Hematopoietic multipotent progenitor cell treated with erythropoietin and hydrocortisone succinate and interleukin-3 and kit ligand, for 6 days (in vitro differentiated cells): ENCODE results near the gene CFAP74.
"Not testable (repeated sequence)": the region's sequence is repeated elsewhere in the genome, so short reads cannot be mapped to it uniquely, and the experiment has no call there.

Experiments
- DNase-seq: peaks from one replicate; pipeline ENCODE4 v3.0.0-alpha.2; 2015

Gene CFAP74

GRCh38 chr1:1946540-1946939 lies 57.0 kb downstream of the CFAP74 start:
- DNase-seq, result no peak

DNA sequence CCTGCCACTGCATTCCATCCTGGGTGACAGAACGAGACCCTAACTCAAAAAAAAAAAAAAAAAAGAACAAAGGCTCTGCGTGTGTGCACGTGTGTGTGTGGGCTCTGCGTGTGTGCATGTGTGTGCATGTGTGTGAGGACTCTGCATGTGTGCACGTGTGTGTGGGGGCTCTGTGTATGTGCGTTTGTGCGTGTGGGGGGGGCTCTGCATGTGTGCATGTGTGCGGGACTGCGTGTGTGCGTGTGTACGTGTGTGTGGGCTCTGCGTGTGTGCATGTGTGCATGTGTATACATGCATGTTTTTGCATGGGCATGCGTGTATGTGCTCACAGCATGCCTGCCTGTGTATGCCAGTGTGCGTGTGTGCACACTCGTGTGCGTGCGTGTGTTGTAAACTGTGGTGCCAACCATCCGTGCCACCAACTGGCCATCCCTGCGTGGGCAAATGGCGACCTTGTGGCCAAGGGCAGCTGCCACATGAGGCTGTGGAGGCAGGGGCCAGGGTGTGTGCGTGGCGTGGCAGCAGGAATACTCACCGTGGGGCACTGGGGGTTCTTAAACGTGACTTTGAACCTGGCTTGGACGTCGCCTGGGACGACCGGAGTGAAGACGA lies 57.7 kb downstream of the CFAP74 start:
- DNase-seq, result no peak

DNA sequence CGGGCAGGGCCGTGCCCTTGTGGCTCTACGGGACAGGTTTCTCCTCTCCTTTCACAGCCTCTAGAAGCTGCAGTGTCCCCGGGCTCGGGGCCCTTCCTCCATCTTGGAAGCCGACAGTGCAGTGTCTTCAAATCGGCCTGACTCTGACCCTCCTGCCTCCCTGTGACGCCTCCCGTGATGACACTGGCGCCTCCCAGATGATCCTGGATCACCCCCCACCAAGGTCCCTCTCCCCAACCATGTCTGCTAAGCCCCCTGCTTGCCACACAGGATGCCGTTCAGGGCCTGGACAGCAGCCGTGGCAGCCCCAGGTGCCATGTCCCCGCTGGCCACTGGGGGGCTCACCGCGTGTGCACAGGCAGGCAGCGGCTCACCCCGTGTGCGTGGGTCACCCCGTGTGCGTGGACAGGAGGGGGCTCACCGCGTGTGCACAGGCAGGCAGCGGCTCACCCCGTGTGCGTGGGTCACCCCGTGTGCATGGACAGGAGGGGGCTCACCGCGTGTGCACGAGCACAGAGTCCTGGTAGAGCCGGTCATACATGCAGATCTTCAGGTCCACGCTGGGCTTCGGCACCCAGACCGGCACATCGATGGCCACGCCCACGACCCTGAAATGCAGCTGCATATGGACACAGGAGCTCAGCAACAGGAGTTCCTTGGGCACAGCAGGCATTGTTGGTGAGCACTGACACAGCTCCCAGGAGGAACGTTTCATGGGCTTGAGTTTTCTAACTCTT lies 59.6 kb downstream of the CFAP74 start:
- DNase-seq, result peak; percentile 51

DNA sequence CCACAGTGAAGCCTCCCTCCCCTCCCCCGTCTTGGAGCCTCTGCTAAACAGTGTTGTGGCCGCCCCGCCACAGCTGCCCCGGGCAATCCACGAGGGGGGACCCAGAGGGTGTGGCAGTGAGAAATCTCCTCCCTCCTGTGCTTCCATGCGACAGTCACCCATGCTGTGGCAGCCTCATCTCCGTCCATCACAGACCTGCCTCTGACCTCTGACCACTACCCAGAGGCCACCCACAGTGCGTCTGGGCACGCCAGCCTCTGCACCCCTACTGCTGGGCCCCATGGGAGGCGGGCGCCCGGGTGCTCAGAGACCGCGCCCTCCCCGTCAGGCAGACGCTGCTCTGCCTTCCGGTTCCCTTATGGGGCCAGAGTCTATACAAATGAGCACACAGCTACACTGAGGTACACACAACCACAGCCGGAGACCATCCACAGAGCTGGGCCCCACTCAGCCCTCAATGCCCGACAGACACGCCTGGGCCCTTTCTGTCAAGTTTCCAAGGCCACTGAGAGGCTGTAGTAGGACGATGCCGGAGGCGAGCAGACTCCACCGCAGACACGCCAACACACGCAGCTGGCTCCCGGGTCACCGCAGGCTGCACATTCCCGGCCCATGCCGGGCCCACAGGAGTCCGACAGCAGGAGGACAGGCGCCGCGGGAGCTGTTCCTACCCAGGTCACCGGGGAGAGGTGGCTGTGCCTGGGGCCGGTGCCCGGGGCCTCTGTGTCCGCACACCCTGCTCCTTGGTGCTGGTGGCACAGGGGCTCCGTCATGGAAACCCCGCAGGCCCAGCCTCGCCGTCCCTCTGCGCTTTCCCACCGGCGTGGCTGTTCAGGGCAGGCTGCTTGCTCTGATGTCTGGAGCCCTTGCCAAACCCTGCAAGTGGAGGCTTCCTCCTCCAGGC lies 60.6 kb downstream of the CFAP74 start:
- DNase-seq, result no peak

- no peak for DNase-seq
Observed at GRCh38 chr1:1941868-1942752, 61.5 kb downstream of the CFAP74 start.

- no peak for DNase-seq
Observed at GRCh38 chr1:1941211-1941841, 62.3 kb downstream of the CFAP74 start.

- DNase-seq, result no peak
Observed at GRCh38 chr1:1940123-1940425, 63.5 kb downstream of the CFAP74 start.

- no peak for DNase-seq
Observed at GRCh38 chr1:1939296-1940122, 64.1 kb downstream of the CFAP74 start.

GRCh38 chr1:1938613-1939295 lies 64.8 kb downstream of the CFAP74 start:
- DNase-seq, result no peak

DNA sequence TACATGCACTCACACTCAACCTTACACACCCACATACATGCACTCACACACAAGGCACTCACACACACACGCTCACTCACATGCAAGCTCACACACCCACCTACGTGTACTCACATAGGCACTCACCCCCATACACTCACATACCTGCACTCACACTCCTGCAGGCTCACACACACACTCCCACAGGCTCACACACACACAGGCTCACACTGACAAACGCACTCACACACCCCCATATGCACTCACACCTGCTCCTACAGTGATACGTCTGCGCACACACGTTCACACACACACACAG lies 65.4 kb downstream of the CFAP74 start:
- DNase-seq, result no peak

DNA sequence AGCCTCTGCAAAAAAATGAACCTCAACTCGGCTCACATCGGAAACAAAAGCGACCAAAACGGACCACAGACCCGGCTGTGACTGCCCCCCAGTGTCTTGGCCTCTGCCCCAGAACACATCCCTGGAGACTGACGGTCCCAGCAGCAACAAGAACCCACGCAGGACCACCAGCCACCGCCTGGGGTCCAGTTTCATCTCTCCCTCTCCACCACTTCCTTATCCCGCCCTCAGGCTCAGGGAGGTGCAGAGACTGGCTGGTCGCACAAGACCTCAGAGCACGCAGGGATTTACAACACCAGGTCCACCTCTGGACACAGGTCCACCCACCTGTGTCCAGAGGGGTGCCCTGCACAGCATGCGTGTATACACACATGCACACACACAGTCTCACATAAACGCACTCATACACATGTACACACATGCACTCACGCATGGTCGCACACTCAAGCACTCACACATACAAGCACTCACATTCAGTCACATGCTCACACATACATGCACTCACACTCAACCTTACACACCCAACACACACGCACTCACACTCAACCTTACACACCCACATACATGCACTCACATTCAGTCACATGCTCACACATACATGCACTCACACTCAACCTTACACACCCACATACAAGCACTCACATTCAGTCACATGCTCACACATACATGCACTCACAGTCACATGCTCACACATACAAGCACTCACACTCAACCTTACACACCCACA lies 65.9 kb downstream of the CFAP74 start:
- no peak for DNase-seq

GRCh38 chr1:1937061-1937460 lies 66.5 kb downstream of the CFAP74 start:
- no peak for DNase-seq

DNA sequence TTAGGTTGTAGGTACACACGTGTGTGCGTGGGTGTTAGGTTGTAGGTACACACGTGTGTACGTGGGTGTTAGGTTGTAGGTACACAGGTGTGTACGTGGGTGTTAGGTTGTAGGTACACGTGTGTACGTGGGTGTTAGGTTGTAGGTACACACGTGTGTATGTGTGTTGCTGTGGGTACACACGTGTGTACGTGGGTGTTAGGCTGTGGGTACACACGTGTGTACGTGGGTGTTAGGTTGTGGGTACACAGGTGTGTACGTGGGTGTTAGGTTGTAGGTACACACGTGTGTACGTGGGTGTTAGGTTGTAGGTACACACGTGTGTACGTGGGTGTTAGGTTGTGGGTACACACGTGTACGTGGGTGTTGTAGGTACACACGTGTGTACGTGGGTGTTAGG lies 68.7 kb downstream of the CFAP74 start:
- not testable (repeated sequence) for DNase-seq

- no peak for DNase-seq
Observed at GRCh38 chr1:1929639-1930545, 73.7 kb downstream of the CFAP74 start.

DNA sequence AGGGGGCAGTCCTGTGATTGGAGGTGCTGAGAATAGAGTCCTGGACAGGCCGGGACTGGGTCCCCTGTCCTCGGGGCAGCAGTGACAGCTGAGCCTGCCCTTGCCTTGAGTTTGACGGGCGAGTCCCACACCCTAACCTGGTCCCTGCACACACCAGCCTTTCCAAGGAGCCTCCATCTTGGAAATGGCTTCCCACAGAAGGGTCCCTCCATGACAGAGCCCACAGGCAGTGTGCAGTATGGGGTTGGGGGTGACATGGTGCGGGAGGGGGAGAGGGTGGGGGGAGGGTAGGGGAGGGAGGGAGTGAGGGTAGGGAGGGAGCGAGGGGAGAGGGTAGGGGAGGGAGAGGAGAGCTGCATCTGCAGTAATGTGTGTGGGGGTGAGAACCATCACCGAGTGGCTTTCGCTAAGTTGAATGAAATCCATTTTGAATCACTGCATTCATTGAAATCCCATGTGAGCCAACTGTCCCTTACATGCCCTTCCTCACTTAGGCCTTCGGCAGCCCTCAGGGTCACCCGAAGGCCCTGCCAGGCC lies 74.4 kb downstream of the CFAP74 start:
- DNase-seq, result no peak

DNA sequence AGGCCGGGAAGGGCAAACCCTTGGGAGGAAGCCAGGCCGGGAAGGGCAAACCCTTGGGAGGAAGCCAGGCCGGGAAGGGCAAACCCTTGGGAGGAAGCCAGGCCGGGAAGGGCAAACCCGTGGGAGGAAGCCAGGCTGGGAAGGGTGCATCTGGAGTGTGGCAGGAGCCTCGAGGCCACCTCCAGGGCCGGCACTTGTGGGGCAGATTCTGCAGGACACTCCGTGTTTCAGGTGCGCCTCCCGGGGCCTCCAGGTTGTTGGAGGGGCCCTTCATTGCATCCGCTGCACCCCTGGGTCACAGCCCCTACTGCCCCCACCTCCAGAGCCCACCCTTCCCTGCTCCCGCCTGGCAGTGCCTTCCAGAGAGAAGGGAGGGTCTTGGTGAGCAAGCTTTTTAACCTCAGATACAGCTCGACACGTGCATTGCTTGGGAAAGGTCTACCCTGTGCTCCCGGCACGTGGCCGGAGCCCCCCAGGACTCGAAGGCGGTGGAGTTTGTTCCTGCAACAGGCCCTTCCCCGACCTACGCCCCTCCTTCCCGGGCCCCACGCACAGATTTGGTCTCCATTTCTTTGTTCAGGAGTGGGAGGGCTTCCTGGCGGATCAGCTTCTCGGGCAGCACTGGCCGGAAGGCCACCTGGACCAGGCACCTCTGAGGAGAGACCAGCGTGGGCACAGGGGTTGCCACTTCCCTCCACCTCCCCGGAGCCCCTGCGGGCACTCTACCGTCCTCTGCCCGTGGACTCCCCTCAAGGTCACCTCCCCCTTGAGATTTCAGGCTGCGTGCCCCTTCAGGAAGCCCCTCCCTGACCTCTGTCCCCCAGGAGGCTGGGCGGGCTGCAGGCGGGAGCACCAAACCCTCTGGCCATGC lies 75.1 kb downstream of the CFAP74 start:
- no peak for DNase-seq

- DNase-seq, result no peak
Observed at GRCh38 chr1:1927751-1928150, 75.8 kb downstream of the CFAP74 start.
